OCI-LY3 (cell line): ENCODE data around the gene CADPS.

Experiments used
- H2AFZ ChIP-seq: fragments of 200-600, 300-600 bp; shearing (Covaris generic); 2 replicates; pipeline ENCODE4 v1.6.0; 2014; ENCODE audit warnings: antibody characterized with exemption, low read depth, low read length
- H3K27ac ChIP-seq: fragments of 200-600, 300-600 bp; sonication (generic); 2 replicates; pipeline ENCODE4 v1.5.1; 2014; ENCODE audit warnings: mild to moderate bottlenecking, low read length, moderate library complexity, mixed read lengths
- H3K27me3 ChIP-seq: fragments of 200-600, 300-600 bp; sonication (generic); 2 replicates; pipeline ENCODE4 v1.6.1; 2014; ENCODE audit warnings: low read depth, low read length, mixed read lengths
- H3K36me3 ChIP-seq: fragments of 200-600, 300-600 bp; sonication (generic); replicated peaks from 2 replicates; pipeline ENCODE3; 2014; ENCODE audit warnings: low read depth, low read length, mixed read lengths
- H3K4me1 ChIP-seq: fragments of 300-600, 200-600 bp; sonication (generic); 2 replicates; pipeline ENCODE4 v1.6.1; 2014; ENCODE audit warnings: low read length, mixed read lengths
- H3K4me2 ChIP-seq: fragments of 200-600, 300-600 bp; sonication (generic); 2 replicates; pipeline ENCODE4 v1.6.1; 2014; ENCODE audit warnings: low read length, mixed read lengths
- H3K4me3 ChIP-seq: fragments of 300-600, 200-600 bp; sonication (generic); 2 replicates; pipeline ENCODE4 v1.5.1; 2014; ENCODE audit warnings: antibody characterized with exemption, mild to moderate bottlenecking, low read length, moderate library complexity
- H3K79me2 ChIP-seq: fragments of 300-600, 200-600 bp; shearing (Covaris generic); 2 replicates; pipeline ENCODE4 v1.6.1; 2014; ENCODE audit warnings: mild to moderate bottlenecking, low read length, mixed read lengths
- H3K9ac ChIP-seq: fragments of 300-600, 200-600 bp; shearing (Covaris generic); 2 replicates; pipeline ENCODE4 v1.6.0; 2014; ENCODE audit warnings: mild to moderate bottlenecking, low read length, moderate library complexity
- H3K9me3 ChIP-seq: fragments of 200-600, 300-600 bp; shearing (Covaris generic); 2 replicates; pipeline ENCODE4 v1.6.1; 2014; ENCODE audit warnings: low read length, mixed read lengths; ENCODE audit not compliant: insufficient read depth
- H4K20me1 ChIP-seq: fragments of 200-600, 300-600 bp; sonication (generic); 2 replicates; pipeline ENCODE4 v1.6.1; 2016; ENCODE audit warnings: low read length, mixed read lengths; ENCODE audit not compliant: insufficient read depth
- CTCF ChIP-seq: fragments of 200-600, 300-600 bp; sonication (generic); IDR thresholded peaks from 2 replicates; pipeline ENCODE4 v1.5.1; 2014; ENCODE audit warnings: antibody characterized with exemption, low read length, low read depth
- EZH2phosphoT487 ChIP-seq: fragments of 200-600 bp; shearing (Covaris generic); IDR thresholded peaks from 2 replicates; pipeline ENCODE4 v1.6.1; 2018; ENCODE audit warnings: antibody characterized with exemption, mixed run types, low read depth

Gene CADPS

DNA sequence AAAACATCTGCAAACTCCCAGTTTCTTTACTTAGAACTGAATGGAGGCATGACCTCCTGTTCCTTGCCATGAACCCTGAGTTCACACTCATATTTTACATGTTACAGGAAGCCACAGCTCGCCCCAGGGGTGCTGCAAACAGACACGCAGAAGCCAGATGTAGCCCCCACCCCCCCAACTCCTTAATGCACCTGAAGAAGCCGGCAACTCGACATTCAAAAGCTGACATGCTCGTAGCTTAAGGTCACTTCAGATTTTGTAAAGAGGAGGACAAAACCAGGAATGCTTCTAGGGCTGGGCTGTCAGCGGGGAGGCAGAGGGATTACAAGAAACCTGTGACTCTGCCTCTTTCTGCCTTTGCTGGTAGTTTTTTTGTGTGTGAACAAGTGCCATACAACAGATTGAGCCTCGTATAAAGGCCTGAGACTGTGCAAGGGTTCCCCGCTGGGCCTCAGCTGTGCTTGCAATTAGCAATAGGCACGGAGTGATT, 459.9 kb downstream of the CADPS start:
- no peak overlapping the region for H2AFZ ChIP-seq
- no peak overlapping the region for H3K4me2 ChIP-seq
- H3K9ac ChIP-seq: no peak overlapping the region
- H4K20me1 ChIP-seq: no peaks in the 10 kb centered on the region
- TF ChIP-seq EZH2phosphoT487 (no peak), CTCF (no peak)
- no peaks in the 10 kb centered on the region for H3K4me1 ChIP-seq
- H3K27me3 ChIP-seq: peaks cover 11% of the 10 kb centered on the region; the same call in 1 of the 2 replicates
- no peaks in the 10 kb centered on the region for H3K36me3 ChIP-seq
- H3K4me3 ChIP-seq: no peak overlapping the region
- no peak overlapping the region for H3K27ac ChIP-seq
- H3K9me3 ChIP-seq: no peaks in the 10 kb centered on the region
- no peaks in the 10 kb centered on the region for H3K79me2 ChIP-seq

- Histone ChIP-seq H3K9me3 (no peaks in the 10 kb centered on the region), H3K9ac (no peak overlapping the region), H3K36me3 (no peaks in the 10 kb centered on the region), H3K27me3 (peaks cover 11% of the 10 kb centered on the region; the same call in 1 of the 2 replicates), H3K4me2 (no peak overlapping the region), H3K27ac (no peak overlapping the region), H3K4me1 (no peaks in the 10 kb centered on the region), H2AFZ (no peak overlapping the region), H4K20me1 (no peaks in the 10 kb centered on the region), H3K4me3 (no peak overlapping the region), H3K79me2 (no peaks in the 10 kb centered on the region)
- TF ChIP-seq CTCF: no peak
- no peak for TF ChIP-seq EZH2phosphoT487
Observed at GRCh38 chr3:62414786-62415185, 460.4 kb downstream of the CADPS start.

- Histone ChIP-seq H3K4me3 (no peak overlapping the region), H2AFZ (no peak overlapping the region), H3K27ac (no peak overlapping the region), H3K79me2 (no peaks in the 10 kb centered on the region), H3K27me3 (peaks cover 18% of the 10 kb centered on the region), H3K4me2 (no peak overlapping the region), H4K20me1 (no peaks in the 10 kb centered on the region), H3K36me3 (no peaks in the 10 kb centered on the region), H3K4me1 (no peaks in the 10 kb centered on the region), H3K9ac (no peak overlapping the region), H3K9me3 (no peaks in the 10 kb centered on the region)
- no peak for TF ChIP-seq CTCF
- no peak for TF ChIP-seq EZH2phosphoT487
Observed at GRCh38 chr3:62413687-62414086, 461.5 kb downstream of the CADPS start.

- H4K20me1 ChIP-seq: no peaks in the 10 kb centered on the region
- H3K27me3 ChIP-seq: peaks cover 21% of the 10 kb centered on the region
- TF ChIP-seq EZH2phosphoT487: no peak
- TF ChIP-seq CTCF: no peak
- H3K9ac ChIP-seq: no peak overlapping the region
- no peak overlapping the region for H3K4me2 ChIP-seq
- H3K79me2 ChIP-seq: no peaks in the 10 kb centered on the region
- H3K4me1 ChIP-seq: no peaks in the 10 kb centered on the region
- H3K36me3 ChIP-seq: no peaks in the 10 kb centered on the region
- H2AFZ ChIP-seq: no peak overlapping the region
- H3K27ac ChIP-seq: no peak overlapping the region
- no peak overlapping the region for H3K4me3 ChIP-seq
- H3K9me3 ChIP-seq: no peaks in the 10 kb centered on the region; the same call in 1 of the 2 replicates
Observed at GRCh38 chr3:62406945-62407344, 468.3 kb downstream of the CADPS start.
